Stimulated activated CD4-positive, alpha-beta T cell treated with anti-CD3 and anti-CD28 coated beads, Interleukin-12 subunit alpha, Interleukin-12 subunit beta, amount 100 ng/mL, for 24 hours (primary cell): ENCODE measurements around the gene IL18R1.
A peak's percentile ranks its signal among the peaks of the same experiment; 100 is the strongest.
"Not testable (repeated sequence)": the region's sequence is repeated elsewhere in the genome, so short reads cannot be mapped to it uniquely, and the experiment has no call there.

Experiments used
- DNase-seq, 2 experiments: peaks; one replicate each; pipeline ENCODE4 v3.0.0-alpha.2; 2020; ENCODE audit warnings: low read depth in 2 of 2

The IL18R1 gene, protein sequence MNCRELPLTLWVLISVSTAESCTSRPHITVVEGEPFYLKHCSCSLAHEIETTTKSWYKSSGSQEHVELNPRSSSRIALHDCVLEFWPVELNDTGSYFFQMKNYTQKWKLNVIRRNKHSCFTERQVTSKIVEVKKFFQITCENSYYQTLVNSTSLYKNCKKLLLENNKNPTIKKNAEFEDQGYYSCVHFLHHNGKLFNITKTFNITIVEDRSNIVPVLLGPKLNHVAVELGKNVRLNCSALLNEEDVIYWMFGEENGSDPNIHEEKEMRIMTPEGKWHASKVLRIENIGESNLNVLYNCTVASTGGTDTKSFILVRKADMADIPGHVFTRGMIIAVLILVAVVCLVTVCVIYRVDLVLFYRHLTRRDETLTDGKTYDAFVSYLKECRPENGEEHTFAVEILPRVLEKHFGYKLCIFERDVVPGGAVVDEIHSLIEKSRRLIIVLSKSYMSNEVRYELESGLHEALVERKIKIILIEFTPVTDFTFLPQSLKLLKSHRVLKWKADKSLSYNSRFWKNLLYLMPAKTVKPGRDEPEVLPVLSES

GRCh38 chr2:102355526-102356380, at the start of gene IL18R1:
IL18R1 (plus strand) TSS chr2:102355796; CDS start chr2:102362661, 6,865 bp downstream.
- DNase-seq: peak; percentile 50 to 65

- no peak for DNase-seq
Measured at GRCh38 chr2:102306125-102306524, 49.5 kb upstream of the IL18R1 start.

DNA sequence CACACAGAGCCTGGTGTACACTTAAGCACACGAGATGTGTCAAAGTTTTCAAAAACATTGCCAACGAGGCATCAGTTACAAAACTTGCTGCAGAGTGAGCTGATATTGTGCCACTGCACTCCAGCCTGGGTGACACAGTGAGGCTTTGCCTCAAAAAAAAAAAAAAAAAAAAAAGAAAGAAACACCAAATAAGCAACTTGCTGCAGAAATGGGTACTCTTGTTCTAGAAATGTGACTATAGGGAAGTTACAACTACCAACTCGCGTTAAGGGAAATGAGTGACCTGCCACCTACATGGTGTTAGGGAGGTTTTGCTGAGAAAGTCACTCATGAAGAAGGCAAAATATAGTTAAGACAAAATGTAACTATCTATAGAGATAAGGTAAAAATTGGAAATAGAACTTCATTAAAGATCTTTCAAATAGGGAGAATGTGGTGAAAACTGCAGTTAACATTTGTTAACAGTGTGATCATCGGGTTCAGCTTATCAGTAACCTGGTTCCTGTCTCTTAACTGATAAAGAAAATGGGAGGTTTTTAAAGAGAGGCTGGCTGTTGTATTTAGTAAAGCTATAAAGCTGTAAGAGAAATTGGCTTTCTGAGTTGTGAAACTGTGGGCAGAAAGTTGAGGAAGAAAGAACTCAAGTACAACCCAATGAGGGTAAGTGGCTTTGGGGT, 44.5 kb upstream of the IL18R1 start, which contains the start of gene IL1RL1:
IL1RL1 (plus strand) TSS at position 600 of the 677 bp plus-strand sequence. CDS start 26,702 bp downstream, outside the sequence.
- no peak for DNase-seq

GRCh38 chr2:102313025-102313424, 42.6 kb upstream of the IL18R1 start:
- DNase-seq: no peak

GRCh38 chr2:102313471-102313870, 42.1 kb upstream of the IL18R1 start:
- DNase-seq: no peak

GRCh38 chr2:102313950-102314349, 41.6 kb upstream of the IL18R1 start:
- DNase-seq: no peak

DNA sequence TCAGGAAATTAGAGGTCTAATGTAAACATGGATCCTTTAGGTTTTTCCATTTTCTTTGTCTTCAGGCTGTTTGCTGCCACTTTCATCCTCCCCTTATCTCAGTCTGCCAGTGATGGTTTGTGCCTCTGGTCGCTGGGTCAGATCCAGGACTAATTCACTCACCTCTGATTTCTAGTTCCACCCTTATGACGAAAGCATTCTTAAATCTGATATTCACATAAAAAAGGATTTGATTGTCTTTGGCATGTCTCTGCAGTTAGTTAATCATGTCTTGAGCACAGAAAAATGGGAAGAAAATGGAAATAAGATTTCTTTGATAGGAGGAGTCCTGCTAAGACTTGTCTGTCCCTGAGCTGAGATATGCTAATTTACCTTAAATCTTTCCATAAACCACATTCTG, 39.7 kb upstream of the IL18R1 start:
- DNase-seq: no peak

GRCh38 chr2:102317715-102318114, 37.9 kb upstream of the IL18R1 start:
- no peak for DNase-seq

DNA sequence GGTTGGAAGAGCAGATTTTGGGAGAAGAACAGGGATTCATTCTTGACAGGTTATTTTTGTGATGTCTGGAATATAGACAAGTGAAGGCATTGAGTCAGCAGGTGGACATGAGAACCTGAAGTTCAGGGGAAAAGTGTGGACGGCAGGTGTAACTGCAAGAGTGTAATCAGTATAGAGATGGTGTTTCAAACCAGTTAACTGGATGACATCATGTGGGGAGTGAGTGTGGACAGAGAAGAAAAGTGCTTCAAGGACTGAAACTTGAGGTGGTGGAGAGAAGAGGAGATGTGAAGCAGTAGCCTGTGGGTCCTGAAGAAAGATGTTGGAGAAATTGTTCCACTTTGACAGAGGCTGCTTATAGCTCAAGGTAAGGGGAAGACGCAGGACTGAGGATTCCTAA, 37.2 kb upstream of the IL18R1 start:
- DNase-seq: no peak

- DNase-seq: no peak
Measured at GRCh38 chr2:102321941-102322719, 33.5 kb upstream of the IL18R1 start.

- DNase-seq: not testable (repeated sequence)
Measured at GRCh38 chr2:102324914-102325313, 30.7 kb upstream of the IL18R1 start.

- DNase-seq: no peak
Measured at GRCh38 chr2:102331311-102331980, 24.1 kb upstream of the IL18R1 start.

- no peak for DNase-seq
Measured at GRCh38 chr2:102334486-102334885, 21.1 kb upstream of the IL18R1 start.

GRCh38 chr2:102335871-102336366, 19.7 kb upstream of the IL18R1 start:
- DNase-seq: no peak

GRCh38 chr2:102336502-102336945, 19.1 kb upstream of the IL18R1 start:
- no peak for DNase-seq

- no peak for DNase-seq
Measured at GRCh38 chr2:102337012-102337411, 18.6 kb upstream of the IL18R1 start.

DNA sequence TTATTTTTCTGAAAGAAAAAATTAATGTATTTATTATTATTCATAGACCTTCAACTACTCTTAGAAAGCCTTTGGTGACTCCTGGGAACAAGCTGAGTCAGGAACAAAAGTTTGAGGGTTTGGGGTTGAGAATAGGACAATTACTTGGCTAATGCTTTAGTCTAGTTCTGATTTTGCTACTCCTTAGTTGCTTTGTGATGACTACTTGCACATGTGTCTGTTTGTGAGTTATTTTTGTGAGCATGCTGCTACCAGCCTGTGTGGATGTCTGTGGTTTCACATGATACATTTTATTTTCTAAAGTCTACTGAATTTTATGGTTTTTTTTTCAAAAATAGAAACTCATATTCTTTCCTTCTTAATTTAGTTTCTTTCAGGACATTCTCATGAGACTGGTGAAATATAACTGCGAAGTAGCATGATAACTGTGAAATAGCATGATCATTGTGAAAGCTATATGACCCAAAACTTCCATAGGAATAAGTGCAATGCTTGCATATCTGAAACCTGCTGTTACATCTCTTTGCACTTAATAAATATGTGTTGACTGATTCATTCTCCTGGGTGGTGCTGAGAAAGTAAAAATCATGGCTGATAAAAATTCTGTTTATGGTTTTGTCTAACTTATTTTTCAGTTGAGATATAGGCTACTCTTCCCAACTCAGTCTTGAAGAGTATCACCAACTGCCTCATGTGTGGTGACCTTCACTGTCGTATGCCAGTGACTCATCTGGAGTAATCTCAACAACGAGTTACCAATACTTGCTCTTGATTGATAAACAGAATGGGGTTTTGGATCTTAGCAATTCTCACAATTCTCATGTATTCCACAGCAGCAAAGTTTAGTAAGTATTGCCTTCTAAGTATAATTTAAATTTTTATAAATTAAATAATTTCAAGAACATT, 17.9 kb upstream of the IL18R1 start:
- DNase-seq: no peak

- no peak for DNase-seq
Measured at GRCh38 chr2:102340778-102341177, 14.8 kb upstream of the IL18R1 start.

GRCh38 chr2:102342888-102343287, 12.7 kb upstream of the IL18R1 start:
- no peak for DNase-seq
